H1 (cell line): ENCODE measurements around the gene LUZP1. TPM values are rescaled to one million over a fixed set of nuclear protein-coding genes. Genes with fewer than 3 reads are reported as not detected.

ENCODE experiments used
- MAX ChIP-seq: IDR thresholded peaks from 2 replicates; pipeline ENCODE4 v1.6.1; 2012; ENCODE audit warnings: inconsistent platforms
- SP1 ChIP-seq: IDR thresholded peaks from 2 replicates; pipeline ENCODE4 v1.6.1; 2011; ENCODE audit warnings: low read depth, low read length
- polyA plus RNA-seq, 7 experiments: library from polyadenylated mRNA; depleted of rRNA in 3 of 7; stranded (reverse) in 5 of 7; unstranded in 2 of 7; fragments of >200 nt in 5 of 7; fragments of 200-250 nt in 2 of 7; gene quantifications; 1 replicate in 5 of 7; 2 replicates in 1 of 7; 4 replicates in 1 of 7; pipeline versions ENCODE4 v1.2.1 to v1.2.3, GENCODE V29; 2011 to 2013; ENCODE audit warnings: missing spikeins in 2 of 7, mixed read lengths in 2 of 7
- total RNA-seq: library from RNA; stranded (reverse); fragmentation: NEBNext Ultra II Directional; extraction: Animal tissue kit (Norgen Biotek cat#: 25700); gene quantifications from 2 replicates; pipeline ENCODE4 v1.2.1, GENCODE V29; 2021

The LUZP1 gene
- total and polyA plus RNA-seq, 2 of the 8 experiments (the other 6 are each of a cell fraction or from before 2014, with no cell fraction given) = 14.0 to 60.5 TPM

DNA sequence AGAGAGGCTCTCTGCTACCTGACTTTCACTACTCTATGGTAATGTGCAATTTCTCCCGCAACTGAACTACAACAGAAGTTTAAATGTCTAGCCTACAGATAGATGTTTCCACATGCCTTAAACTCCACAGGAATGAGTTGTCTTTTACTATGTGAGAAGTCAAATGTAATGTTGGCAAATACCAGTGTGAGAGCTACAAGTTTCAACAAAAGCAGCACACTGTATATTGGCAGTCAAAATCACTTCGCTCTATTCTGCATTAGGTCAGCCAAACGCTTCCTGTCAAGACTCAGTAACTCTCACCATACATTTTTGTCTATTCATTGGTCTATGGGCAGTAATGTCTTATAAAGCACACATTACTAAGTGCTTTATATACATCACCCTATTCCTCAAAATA is 41.9 kb downstream of the LUZP1 start (continued):
- no peak for TF ChIP-seq MAX
- no peak for TF ChIP-seq SP1
